Gastrocnemius medialis (tissue), 4 donors: ENCODE measurements around the gene KIF3C.

ENCODE experiments used
- CTCF ChIP-seq, 5 experiments: fragments of 450-650 bp in 3 of 5; fragments of 200-600 bp in 2 of 5; sonication (generic) in 2 of 5; IDR thresholded peaks in 4 of 5; conservative IDR thresholded peaks in 1 of 5; 1 replicate in 4 of 5; 2 replicates in 1 of 5; pipeline ENCODE4 v1.5.1; 2016 to 2019; ENCODE audit warnings: antibody characterized with exemption in 5 of 5, mild to moderate bottlenecking in 3 of 5, moderate library complexity in 3 of 5
- POLR2A ChIP-seq, 2 donors: fragments of 450-650 bp; IDR thresholded peaks; one replicate each; pipeline ENCODE4 v1.6.1; 2017; ENCODE audit warnings: antibody characterized with exemption in 2 of 2, mild to moderate bottlenecking in 2 of 2, moderate library complexity in 2 of 2

GRCh38 chr2:25939257-25939668 lies 43.0 kb downstream of the KIF3C start:
- TF ChIP-seq CTCF (IDR thresholded peaks at IDR 0.05 in 4 of 5, conservative IDR thresholded peaks at IDR 0.05 in 1 of 5) (no peak), POLR2A (IDR thresholded peaks at IDR 0.05) (no peak)
